Peyer's patch (tissue), 4 donors: ENCODE measurements around the gene IRAK1.

Experiments used
- POLR2A ChIP-seq, 2 donors: fragments of 450-650 bp; IDR thresholded peaks; one replicate each; pipeline ENCODE4 v1.5.1; 2017; ENCODE audit warnings: antibody characterized with exemption in 2 of 2, mild to moderate bottlenecking in 2 of 2, moderate library complexity in 2 of 2
- TF ChIP-seq, protein P1 (sequence below), 6 experiments: fragments of 450-650 bp in 4 of 6; fragments of 200-600 bp in 2 of 6; sonication (generic) in 1 of 6; IDR thresholded peaks; one replicate each; pipeline ENCODE4 v1.5.1; 2017 to 2019; ENCODE audit warnings: antibody characterized with exemption in 6 of 6, mild to moderate bottlenecking in 3 of 6, moderate library complexity in 1 of 6

- TF ChIP-seq, protein P1, sequence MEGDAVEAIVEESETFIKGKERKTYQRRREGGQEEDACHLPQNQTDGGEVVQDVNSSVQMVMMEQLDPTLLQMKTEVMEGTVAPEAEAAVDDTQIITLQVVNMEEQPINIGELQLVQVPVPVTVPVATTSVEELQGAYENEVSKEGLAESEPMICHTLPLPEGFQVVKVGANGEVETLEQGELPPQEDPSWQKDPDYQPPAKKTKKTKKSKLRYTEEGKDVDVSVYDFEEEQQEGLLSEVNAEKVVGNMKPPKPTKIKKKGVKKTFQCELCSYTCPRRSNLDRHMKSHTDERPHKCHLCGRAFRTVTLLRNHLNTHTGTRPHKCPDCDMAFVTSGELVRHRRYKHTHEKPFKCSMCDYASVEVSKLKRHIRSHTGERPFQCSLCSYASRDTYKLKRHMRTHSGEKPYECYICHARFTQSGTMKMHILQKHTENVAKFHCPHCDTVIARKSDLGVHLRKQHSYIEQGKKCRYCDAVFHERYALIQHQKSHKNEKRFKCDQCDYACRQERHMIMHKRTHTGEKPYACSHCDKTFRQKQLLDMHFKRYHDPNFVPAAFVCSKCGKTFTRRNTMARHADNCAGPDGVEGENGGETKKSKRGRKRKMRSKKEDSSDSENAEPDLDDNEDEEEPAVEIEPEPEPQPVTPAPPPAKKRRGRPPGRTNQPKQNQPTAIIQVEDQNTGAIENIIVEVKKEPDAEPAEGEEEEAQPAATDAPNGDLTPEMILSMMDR (IDR thresholded peaks at IDR 0.05): no peak
- TF ChIP-seq POLR2A (IDR thresholded peaks at IDR 0.05): no peak
These were observed 38.5 kb downstream of the IRAK1 start for GRCh38 chrX:153981231-153981630.
